Lower leg skin (tissue), 3 donors: Measurements from ENCODE around the gene TOX2.

ENCODE experiments used
- POLR2A ChIP-seq, 2 donors: fragments of 450-650 bp; IDR thresholded peaks; one replicate each; pipeline ENCODE4 v1.6.1; 2016 to 2017; ENCODE audit warnings: antibody characterized with exemption in 2 of 2, mild to moderate bottlenecking in 1 of 2, moderate library complexity in 1 of 2
- TF ChIP-seq, protein P1 (sequence below), 3 donors: fragments of 450-650 bp; IDR thresholded peaks; one replicate each; pipeline ENCODE4 v1.5.1; 2016; ENCODE audit warnings: antibody characterized with exemption in 3 of 3, mild to moderate bottlenecking in 3 of 3, moderate library complexity in 2 of 3

DNA sequence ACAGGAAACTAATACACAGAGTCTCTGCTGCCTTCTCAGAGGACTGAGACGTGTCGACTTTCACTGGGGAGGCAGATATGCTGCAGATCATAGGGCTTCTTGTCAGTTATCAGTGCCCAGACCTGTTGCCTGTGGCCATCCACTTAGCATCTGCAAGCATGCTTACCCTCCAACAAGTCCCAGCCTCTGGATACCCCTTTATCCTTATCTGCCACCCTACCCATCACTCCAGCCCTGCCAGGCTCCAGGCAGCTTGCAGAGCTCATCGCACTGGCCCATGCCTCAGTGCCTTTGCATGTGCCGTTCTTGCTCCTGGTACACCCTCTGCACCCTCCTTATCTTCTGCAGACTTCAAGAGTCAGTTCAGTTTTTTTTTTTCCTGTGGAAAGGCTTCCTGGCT, 119.2 kb downstream of the TOX2 start:
- TF ChIP-seq, protein P1, sequence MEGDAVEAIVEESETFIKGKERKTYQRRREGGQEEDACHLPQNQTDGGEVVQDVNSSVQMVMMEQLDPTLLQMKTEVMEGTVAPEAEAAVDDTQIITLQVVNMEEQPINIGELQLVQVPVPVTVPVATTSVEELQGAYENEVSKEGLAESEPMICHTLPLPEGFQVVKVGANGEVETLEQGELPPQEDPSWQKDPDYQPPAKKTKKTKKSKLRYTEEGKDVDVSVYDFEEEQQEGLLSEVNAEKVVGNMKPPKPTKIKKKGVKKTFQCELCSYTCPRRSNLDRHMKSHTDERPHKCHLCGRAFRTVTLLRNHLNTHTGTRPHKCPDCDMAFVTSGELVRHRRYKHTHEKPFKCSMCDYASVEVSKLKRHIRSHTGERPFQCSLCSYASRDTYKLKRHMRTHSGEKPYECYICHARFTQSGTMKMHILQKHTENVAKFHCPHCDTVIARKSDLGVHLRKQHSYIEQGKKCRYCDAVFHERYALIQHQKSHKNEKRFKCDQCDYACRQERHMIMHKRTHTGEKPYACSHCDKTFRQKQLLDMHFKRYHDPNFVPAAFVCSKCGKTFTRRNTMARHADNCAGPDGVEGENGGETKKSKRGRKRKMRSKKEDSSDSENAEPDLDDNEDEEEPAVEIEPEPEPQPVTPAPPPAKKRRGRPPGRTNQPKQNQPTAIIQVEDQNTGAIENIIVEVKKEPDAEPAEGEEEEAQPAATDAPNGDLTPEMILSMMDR (IDR thresholded peaks at IDR 0.05): no peak
- no peak for TF ChIP-seq POLR2A (IDR thresholded peaks at IDR 0.05)
